WTC11 (cell line): ENCODE data around the gene SLC38A1.

Experiments used
- ATF1 ChIP-seq: sonication (generic); formaldehyde crosslinking; IDR thresholded peaks from 2 replicates; pipeline ENCODE4 v1.8.1; 2023; ENCODE audit warnings: mild to moderate bottlenecking, moderate library complexity, missing genetic modification reagents
- ATF3 ChIP-seq: sonication (generic); formaldehyde crosslinking; conservative IDR thresholded peaks from 2 replicates; pipeline ENCODE4 v1.8.1; 2022; ENCODE audit warnings: mild to moderate bottlenecking, missing genetic modification reagents
- CTCF ChIP-seq: fragments of 200-600 bp; IDR thresholded peaks from 2 replicates; pipeline ENCODE4 v1.8.0; 2022; ENCODE audit warnings: antibody characterized with exemption
- E2F5 ChIP-seq: sonication (generic); formaldehyde crosslinking; IDR thresholded peaks from 2 replicates; pipeline ENCODE4 v1.8.1; 2022; ENCODE audit warnings: mild to moderate bottlenecking, moderate library complexity, missing genetic modification reagents
- MAX ChIP-seq: sonication (generic); formaldehyde crosslinking; IDR thresholded peaks from 2 replicates; pipeline ENCODE4 v1.8.0; 2022; ENCODE audit warnings: mild to moderate bottlenecking, missing genetic modification reagents
- SOX15 ChIP-seq: fragments of 250-450 bp; sonication (Bioruptor Pico); IDR thresholded peaks from 2 replicates; pipeline ENCODE4 v1.9.0; 2021; ENCODE audit warnings: mild to moderate bottlenecking
- SP1 ChIP-seq: sonication (generic); formaldehyde crosslinking; conservative IDR thresholded peaks from 2 replicates; pipeline ENCODE4 v1.8.1; 2022; ENCODE audit warnings: missing genetic modification reagents

GRCh38 chr12:46268583-46269428, at the start of gene SLC38A1:
- TF ChIP-seq E2F5 (CRISPR knock-in tag) = peak; percentile 61
- peak; percentile 51 for TF ChIP-seq SP1 (CRISPR knock-in tag)
- no peak for TF ChIP-seq CTCF
- no peak for TF ChIP-seq SOX15 (CRISPR knock-in tag)
- peak; percentile 71 for TF ChIP-seq ATF3
- TF ChIP-seq ATF1 (CRISPR knock-in tag) = peak; percentile 80; the same call in 1 of the 2 replicates
- peak; percentile 98 for TF ChIP-seq MAX
